ENCODE measurements around the gene SPAG5. TPM values are rescaled to one million over a fixed set of nuclear protein-coding genes. Genes with fewer than 3 reads are reported as not detected.

Gene SPAG5
- total and polyA plus RNA-seq, 2 experiments from 2014 or later: 99.6 to 104 TPM

DNA sequence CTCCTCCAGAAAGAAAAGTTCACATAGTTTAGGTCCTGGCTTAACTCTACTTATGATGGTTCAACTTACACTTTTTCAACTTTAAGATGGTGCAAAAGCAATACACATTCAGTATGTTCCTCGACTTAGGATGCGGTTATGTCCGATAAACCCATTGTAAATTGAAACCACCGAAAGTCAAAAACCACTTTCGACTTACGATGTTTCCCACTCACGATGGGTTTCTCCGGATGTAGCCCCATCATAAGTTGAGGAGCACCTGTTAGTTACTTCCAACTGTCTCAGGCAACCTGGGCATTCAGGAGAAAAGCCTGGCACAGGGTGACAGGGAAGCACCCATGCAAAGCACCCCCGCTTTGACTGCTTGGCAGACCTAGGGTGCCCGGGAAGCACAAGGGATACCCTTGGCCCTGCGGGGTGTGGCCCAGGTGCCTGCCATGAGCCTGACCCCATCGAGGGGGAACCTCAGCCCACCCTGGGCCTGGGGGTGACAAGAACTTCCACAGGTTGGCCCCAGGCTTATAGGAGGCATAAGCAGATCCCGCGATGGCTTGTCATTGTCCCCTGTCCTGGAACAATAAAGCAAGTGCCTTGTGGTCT lies 60.4 kb downstream of the SPAG5 start:
- Histone ChIP-seq H3K9me2 (ENCODE audit: insufficient read depth) (no peaks in the 10 kb centered on the region), H3K27me3 (ENCODE audit: insufficient read depth) (no peaks in the 10 kb centered on the region), H3K27ac (ENCODE audit: low read depth) (no peak overlapping the region), H3K36me3 (ENCODE audit: insufficient read depth) (no peaks in the 10 kb centered on the region), H3K4me1 (ENCODE audit: insufficient read depth) (no peaks in the 10 kb centered on the region; the same call in 1 of the 2 replicates), H3K79me2 (replicated peaks; ENCODE audit: insufficient read depth) (no peaks in the 10 kb centered on the region), H3K4me3 (no peak overlapping the region), H3K4me2 (no peak overlapping the region), H2AFZ (no peak overlapping the region), H4K20me1 (replicated peaks; ENCODE audit: insufficient read depth) (no peaks in the 10 kb centered on the region), H3F3A (replicated peaks; ENCODE audit: low read depth) (no peaks in the 10 kb centered on the region)
- Mint-ChIP-seq H3K4me1 (no peaks in the 10 kb centered on the region), H3K4me3 (no peak overlapping the region), H3K27ac (no peak overlapping the region), H3K9me3 (no peaks in the 10 kb centered on the region), H3K36me3 (ENCODE audit: low read depth) (no peaks in the 10 kb centered on the region), H3K27me3 (ENCODE audit: insufficient read depth, low read depth, poor library complexity) (peaks cover 9% of the 10 kb centered on the region)
- DNase-seq (ENCODE audit: low spot score): no peak
- TF ChIP-seq ZNF331 (CRISPR knock-in tag; IDR thresholded peaks at IDR 0.05; ENCODE audit: low read depth) (no peak), STAT1 (IDR thresholded peaks at IDR 0.05; ENCODE audit: unreplicated experiment) (no peak), NANOG (IDR thresholded peaks at IDR 0.05; ENCODE audit: borderline replicate concordance) (no peak), JUNB (IDR thresholded peaks at IDR 0.05; ENCODE audit: unreplicated experiment) (no peak), POLR2AphosphoS5 (IDR thresholded peaks at IDR 0.05; ENCODE audit: low read depth) (no peak), ZNF114 (CRISPR knock-in tag; IDR thresholded peaks at IDR 0.05) (no peak), EZH2phosphoT487 (IDR thresholded peaks at IDR 0.05; ENCODE audit: unreplicated experiment) (no peak), EZH2 (IDR thresholded peaks at IDR 0.05; ENCODE audit: low read depth, unreplicated experiment) (no peak)
- TF ChIP-seq, protein P1, sequence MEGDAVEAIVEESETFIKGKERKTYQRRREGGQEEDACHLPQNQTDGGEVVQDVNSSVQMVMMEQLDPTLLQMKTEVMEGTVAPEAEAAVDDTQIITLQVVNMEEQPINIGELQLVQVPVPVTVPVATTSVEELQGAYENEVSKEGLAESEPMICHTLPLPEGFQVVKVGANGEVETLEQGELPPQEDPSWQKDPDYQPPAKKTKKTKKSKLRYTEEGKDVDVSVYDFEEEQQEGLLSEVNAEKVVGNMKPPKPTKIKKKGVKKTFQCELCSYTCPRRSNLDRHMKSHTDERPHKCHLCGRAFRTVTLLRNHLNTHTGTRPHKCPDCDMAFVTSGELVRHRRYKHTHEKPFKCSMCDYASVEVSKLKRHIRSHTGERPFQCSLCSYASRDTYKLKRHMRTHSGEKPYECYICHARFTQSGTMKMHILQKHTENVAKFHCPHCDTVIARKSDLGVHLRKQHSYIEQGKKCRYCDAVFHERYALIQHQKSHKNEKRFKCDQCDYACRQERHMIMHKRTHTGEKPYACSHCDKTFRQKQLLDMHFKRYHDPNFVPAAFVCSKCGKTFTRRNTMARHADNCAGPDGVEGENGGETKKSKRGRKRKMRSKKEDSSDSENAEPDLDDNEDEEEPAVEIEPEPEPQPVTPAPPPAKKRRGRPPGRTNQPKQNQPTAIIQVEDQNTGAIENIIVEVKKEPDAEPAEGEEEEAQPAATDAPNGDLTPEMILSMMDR (conservative IDR thresholded peaks at IDR 0.05; ENCODE audit: low read depth in 2 of 2): no peak
- TF ChIP-seq, protein P2, sequence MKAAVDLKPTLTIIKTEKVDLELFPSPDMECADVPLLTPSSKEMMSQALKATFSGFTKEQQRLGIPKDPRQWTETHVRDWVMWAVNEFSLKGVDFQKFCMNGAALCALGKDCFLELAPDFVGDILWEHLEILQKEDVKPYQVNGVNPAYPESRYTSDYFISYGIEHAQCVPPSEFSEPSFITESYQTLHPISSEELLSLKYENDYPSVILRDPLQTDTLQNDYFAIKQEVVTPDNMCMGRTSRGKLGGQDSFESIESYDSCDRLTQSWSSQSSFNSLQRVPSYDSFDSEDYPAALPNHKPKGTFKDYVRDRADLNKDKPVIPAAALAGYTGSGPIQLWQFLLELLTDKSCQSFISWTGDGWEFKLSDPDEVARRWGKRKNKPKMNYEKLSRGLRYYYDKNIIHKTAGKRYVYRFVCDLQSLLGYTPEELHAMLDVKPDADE (IDR thresholded peaks at IDR 0.05): no peak
- TF ChIP-seq, protein P3, sequence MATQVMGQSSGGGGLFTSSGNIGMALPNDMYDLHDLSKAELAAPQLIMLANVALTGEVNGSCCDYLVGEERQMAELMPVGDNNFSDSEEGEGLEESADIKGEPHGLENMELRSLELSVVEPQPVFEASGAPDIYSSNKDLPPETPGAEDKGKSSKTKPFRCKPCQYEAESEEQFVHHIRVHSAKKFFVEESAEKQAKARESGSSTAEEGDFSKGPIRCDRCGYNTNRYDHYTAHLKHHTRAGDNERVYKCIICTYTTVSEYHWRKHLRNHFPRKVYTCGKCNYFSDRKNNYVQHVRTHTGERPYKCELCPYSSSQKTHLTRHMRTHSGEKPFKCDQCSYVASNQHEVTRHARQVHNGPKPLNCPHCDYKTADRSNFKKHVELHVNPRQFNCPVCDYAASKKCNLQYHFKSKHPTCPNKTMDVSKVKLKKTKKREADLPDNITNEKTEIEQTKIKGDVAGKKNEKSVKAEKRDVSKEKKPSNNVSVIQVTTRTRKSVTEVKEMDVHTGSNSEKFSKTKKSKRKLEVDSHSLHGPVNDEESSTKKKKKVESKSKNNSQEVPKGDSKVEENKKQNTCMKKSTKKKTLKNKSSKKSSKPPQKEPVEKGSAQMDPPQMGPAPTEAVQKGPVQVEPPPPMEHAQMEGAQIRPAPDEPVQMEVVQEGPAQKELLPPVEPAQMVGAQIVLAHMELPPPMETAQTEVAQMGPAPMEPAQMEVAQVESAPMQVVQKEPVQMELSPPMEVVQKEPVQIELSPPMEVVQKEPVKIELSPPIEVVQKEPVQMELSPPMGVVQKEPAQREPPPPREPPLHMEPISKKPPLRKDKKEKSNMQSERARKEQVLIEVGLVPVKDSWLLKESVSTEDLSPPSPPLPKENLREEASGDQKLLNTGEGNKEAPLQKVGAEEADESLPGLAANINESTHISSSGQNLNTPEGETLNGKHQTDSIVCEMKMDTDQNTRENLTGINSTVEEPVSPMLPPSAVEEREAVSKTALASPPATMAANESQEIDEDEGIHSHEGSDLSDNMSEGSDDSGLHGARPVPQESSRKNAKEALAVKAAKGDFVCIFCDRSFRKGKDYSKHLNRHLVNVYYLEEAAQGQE (IDR thresholded peaks at IDR 0.05; ENCODE audit: unreplicated experiment): no peak
- ATAC-seq: no peak

Data from GM23338 (cell line).